Amygdala (tissue), 56 donors: ENCODE data around the gene RCL1.

Experiments used
- DNase-seq, 56 donors: peaks; one replicate each; lab custom pipeline; 2025; lab: John Stamatoyannopoulos, UW

RCL1 gene

GRCh38 chr9:4805191-4805918 lies 12.6 kb downstream of the RCL1 start:
- no peak for DNase-seq

- DNase-seq = no peak
Measured at GRCh38 chr9:4810565-4810964, 17.8 kb downstream of the RCL1 start.

- DNase-seq = no peak
Measured at GRCh38 chr9:4811824-4812223, 19.1 kb downstream of the RCL1 start.

GRCh38 chr9:4812858-4813257 lies 20.1 kb downstream of the RCL1 start:
- no peak for DNase-seq

- no peak for DNase-seq
Measured at GRCh38 chr9:4814913-4815312, 22.2 kb downstream of the RCL1 start.

- DNase-seq = no peak
Measured at GRCh38 chr9:4815381-4815956, 22.7 kb downstream of the RCL1 start.

- DNase-seq = no peak
Measured at GRCh38 chr9:4820168-4820567, 27.4 kb downstream of the RCL1 start.

GRCh38 chr9:4821133-4821532 lies 28.4 kb downstream of the RCL1 start:
- DNase-seq = no peak

- DNase-seq = no peak
Measured at GRCh38 chr9:4822057-4822456, 29.3 kb downstream of the RCL1 start.

- no peak for DNase-seq
Measured at GRCh38 chr9:4826417-4827166, 33.8 kb downstream of the RCL1 start.

- DNase-seq = no peak
Measured at GRCh38 chr9:4827224-4827623, 34.5 kb downstream of the RCL1 start.

- no peak for DNase-seq
Measured at GRCh38 chr9:4828761-4829160, 36.0 kb downstream of the RCL1 start.

- no peak for DNase-seq
Measured at GRCh38 chr9:4829969-4830368, 37.2 kb downstream of the RCL1 start.

- DNase-seq = no peak
Measured at GRCh38 chr9:4830699-4831098, 38.0 kb downstream of the RCL1 start.

- no peak for DNase-seq
Measured at GRCh38 chr9:4831119-4831518, 38.4 kb downstream of the RCL1 start.

GRCh38 chr9:4831944-4832343 lies 39.2 kb downstream of the RCL1 start:
- DNase-seq = no peak

- DNase-seq = no peak
Measured at GRCh38 chr9:4832786-4833579, 40.2 kb downstream of the RCL1 start.

GRCh38 chr9:4833781-4834560 lies 41.2 kb downstream of the RCL1 start:
- no peak for DNase-seq

GRCh38 chr9:4836676-4837075 lies 43.9 kb downstream of the RCL1 start:
- DNase-seq = no peak
